Muscle of back (tissue), 11 donors: ENCODE data around the gene CPEB1. TPM values are rescaled to one million over a fixed set of nuclear protein-coding genes. Genes with fewer than 3 reads are reported as not detected.
"Not testable (repeated sequence)": the region's sequence is repeated elsewhere in the genome, so short reads cannot be mapped to it uniquely, and the experiment has no call there.

ENCODE experiments used
- DNase-seq, 3 donors: peaks; one replicate each; pipeline versions ENCODE4 v3.0.0 to v3.0.0-alpha.2; 2013
- polyA plus RNA-seq, 10 donors: library from polyadenylated mRNA; unstranded; fragments of 120-200 nt; gene quantifications; one replicate each; pipeline ENCODE4 v1.2.1, GENCODE V29; 2013; ENCODE audit not compliant: insufficient read length in 10 of 10

Gene CPEB1
- polyA plus RNA-seq, 10 donors: 0.49 to 1.7 (median 0.73) TPM

GRCh38 chr15:82545002-82545401 is 102.2 kb downstream of the CPEB1 start:
- DNase-seq: no peak

- no peak for DNase-seq
Measured at GRCh38 chr15:82544431-82544830, 102.7 kb downstream of the CPEB1 start.

- DNase-seq: peak in 2 of 3 donors; percentile 25 to 52
Measured at GRCh38 chr15:82543160-82543559, 104.0 kb downstream of the CPEB1 start.

- no peak for DNase-seq
Measured at GRCh38 chr15:82540984-82541431, 106.2 kb downstream of the CPEB1 start.

GRCh38 chr15:82540055-82540983 is 106.8 kb downstream of the CPEB1 start, which contains the start of gene RPS17:
TSS of gene RPS17 (minus strand) at chr15:82540457. CDS start at chr15:82540428, 29 bp downstream.
- DNase-seq: peak; percentile 97 to 99 (median 99)

GRCh38 chr15:82539691-82540054 is 107.5 kb downstream of the CPEB1 start:
- peak in 1 of 3 donors; percentile 20 for DNase-seq

GRCh38 chr15:82538961-82539690 is 108.0 kb downstream of the CPEB1 start:
- DNase-seq: no peak

GRCh38 chr15:82537351-82537908 is 109.7 kb downstream of the CPEB1 start:
- no peak for DNase-seq

- DNase-seq: no peak
Measured at GRCh38 chr15:82536409-82537350, 110.5 kb downstream of the CPEB1 start.

GRCh38 chr15:82535566-82536408 is 111.4 kb downstream of the CPEB1 start:
- no peak for DNase-seq

- DNase-seq: not testable (repeated sequence)
Measured at GRCh38 chr15:82535151-82535550, 112.0 kb downstream of the CPEB1 start.

- not testable (repeated sequence) for DNase-seq
Measured at GRCh38 chr15:82534457-82534861, 112.7 kb downstream of the CPEB1 start.

GRCh38 chr15:82533801-82534200 is 113.4 kb downstream of the CPEB1 start:
- DNase-seq: no peak

GRCh38 chr15:82532991-82533481 is 114.1 kb downstream of the CPEB1 start:
- DNase-seq: no peak

- DNase-seq: no peak
Measured at GRCh38 chr15:82532383-82532990, 114.7 kb downstream of the CPEB1 start.

GRCh38 chr15:82531496-82532382 is 115.4 kb downstream of the CPEB1 start:
- DNase-seq: no peak

GRCh38 chr15:82530606-82531379 is 116.4 kb downstream of the CPEB1 start:
- peak; percentile 23 to 72 (median 43) for DNase-seq

GRCh38 chr15:82530006-82530405 is 117.2 kb downstream of the CPEB1 start:
- DNase-seq: no peak
